HG02981 (cell line): ENCODE results near the gene EPS8L1.
"Not testable (repeated sequence)": the region's sequence is repeated elsewhere in the genome, so short reads cannot be mapped to it uniquely, and the experiment has no call there.

Source experiments
- ATAC-seq: cut with Tn5 transposase; IDR thresholded peaks from one replicate; pipeline ENCODE4 v1.9.1; 2021; ENCODE audit warnings: mild to moderate bottlenecking, moderate library complexity; ENCODE audit not compliant: unreplicated experiment

Gene EPS8L1

DNA sequence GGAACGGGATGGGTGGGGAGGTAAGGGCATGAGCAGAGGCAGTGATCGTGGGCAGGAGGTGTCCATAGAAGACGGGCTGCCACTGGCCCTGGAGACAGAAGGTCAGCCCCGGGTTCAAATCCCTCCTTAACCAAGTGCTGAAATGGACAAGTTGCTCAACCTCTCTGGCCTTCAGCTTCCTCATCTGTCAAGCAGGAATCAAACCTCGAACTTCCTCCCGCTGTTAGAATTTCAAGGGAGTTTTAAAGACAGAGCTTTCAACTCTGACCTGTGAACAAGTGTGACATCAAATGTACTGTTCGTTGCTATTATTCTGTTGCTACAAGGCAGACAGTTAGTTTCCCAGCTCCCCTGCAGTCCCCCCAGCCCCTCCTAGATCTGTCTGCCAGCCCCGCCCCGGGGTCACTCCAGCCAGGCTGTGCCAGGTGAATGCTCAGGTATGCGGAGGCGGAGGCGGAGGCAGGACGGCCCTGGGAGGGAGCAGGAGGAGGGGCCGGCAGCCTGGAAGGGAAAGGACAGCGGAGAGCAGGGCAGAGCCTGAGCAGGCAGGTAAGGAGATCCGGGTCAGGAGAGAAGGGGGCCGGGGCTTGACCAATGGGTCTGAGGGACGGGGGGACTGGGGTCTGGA is at the start of gene EPS8L1:
TSS of gene EPS8L1 (plus strand) at position 499 of the 628 bp plus-strand sequence. CDS start 576 bp downstream, outside the sequence.
- no peak for ATAC-seq

DNA sequence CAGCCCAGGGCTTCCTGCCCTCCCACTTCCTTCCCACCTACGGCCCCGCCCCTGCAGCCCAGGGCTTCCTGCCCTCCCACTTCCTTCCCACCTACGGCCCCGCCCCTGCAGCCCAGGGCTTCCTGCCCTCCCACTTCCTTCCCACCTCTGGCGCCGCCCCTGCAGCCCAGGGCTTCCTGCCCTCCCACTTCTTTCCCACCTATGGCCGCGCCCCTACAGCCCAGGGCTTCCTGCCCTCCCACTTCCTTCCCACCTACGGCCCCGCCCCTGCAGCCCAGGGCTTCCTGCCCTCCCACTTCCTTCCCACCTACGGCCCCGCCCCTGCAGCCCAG is 48.6 kb upstream of the EPS8L1 start:
- not testable (repeated sequence) for ATAC-seq

DNA sequence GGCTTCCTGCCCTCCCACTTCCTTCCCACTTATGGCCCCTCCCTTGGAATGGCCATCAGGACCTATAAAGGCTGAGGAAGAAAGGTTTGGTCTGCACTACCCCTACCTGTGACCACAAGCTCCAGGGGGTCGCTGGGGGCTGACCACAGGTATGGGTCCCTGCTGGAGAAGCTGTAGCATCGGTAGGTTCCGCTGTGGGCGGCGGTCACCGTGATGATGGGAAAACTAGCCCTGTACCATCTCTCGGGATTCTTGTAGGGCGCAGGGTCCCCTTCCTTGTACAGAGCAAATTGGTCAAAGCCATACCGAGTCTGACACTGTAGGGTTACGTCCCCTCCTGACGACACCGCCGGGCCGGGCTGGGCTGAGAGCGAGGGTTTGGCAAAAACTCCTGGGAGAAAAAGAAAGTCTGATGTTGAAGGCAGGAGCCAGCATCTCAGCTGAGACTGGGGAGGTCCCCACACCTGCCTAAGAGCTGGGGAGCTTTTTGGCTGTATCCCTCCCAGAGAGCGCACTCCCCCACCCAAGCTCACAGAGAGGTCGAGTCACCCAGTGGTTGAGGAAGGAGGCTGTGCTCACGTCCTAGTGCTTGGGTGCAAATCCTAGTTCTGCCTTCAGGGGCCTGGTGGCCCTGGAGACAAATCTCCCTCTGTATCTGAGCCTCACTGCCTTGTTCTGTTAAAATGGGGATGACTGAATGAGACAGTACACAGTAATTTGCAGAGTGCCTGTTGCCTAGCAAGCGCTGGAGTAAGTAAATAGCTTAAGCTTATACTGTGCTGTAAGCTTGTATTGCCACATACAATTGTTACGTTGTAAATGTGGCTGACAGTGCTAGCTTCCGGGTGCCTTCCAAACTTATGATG is 48.0 kb upstream of the EPS8L1 start:
- no peak for ATAC-seq

DNA sequence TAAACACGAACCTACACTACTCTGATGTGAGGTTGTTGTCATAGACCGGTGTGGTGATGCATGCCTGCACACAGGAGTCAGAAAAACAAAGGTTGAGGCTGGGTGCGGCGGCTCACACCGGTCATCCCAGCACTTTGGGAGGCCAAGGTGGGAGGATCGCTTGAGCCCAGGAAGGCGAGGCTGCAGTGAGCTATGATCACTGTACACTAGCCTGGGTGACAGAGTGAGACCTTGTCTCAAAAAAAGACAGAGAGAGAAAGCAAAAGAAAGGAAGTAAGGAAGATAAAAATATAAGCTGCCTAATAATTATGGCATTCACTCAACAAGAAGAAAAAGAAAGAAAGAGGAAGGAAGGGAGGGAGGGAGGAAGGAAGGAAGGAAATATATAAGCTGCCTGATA is 46.9 kb upstream of the EPS8L1 start:
- no peak for ATAC-seq

DNA sequence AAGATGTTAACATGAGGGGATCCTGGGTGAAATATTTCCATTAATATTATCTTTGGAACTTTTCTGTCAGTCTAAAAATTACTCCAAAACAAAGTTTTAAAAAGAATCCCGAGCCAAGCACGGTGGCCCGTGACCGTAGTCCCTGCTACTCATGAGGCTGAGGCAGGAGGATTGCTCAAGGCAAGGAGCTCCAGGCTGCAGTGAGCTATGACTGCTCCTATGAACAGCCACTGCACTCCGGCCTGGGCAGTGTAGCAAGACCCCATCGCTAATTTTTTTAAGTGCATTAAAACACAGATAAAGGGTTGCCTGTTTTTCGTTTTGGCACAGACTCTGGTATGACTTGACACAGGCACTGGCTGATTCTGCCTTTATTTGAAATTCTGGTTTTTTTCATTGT is 44.5 kb upstream of the EPS8L1 start:
- no peak for ATAC-seq

DNA sequence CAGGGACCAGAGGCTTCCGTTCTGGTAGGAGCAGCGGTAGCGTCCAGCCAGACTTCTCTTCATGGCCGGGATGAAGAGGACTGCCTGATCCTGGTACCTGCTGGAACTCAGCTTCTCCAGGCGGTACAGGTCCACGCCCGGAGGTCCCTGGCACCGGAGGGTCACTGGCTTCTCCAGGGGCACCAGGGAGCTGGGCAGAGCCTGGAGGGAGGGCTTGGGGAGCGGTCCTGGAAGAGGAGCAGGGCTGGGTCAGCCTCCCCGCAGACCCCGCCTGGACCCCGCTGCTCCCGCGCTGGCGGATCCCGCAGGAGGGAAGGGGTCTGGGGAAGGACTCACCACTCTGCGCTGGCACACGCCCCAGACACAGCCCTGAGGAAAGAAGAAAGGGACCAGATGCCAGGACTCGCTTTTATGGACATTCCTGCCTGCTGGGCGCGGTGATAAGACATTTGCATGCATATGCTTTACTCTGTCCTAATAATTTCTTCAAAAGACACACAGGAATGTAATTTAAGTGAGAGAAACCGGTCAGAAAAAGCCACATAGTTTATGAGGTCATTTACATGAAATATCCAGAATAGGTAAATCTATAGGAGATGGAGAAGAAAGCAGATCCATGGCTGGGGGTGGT is 43.4 kb upstream of the EPS8L1 start:
- no peak for ATAC-seq

DNA sequence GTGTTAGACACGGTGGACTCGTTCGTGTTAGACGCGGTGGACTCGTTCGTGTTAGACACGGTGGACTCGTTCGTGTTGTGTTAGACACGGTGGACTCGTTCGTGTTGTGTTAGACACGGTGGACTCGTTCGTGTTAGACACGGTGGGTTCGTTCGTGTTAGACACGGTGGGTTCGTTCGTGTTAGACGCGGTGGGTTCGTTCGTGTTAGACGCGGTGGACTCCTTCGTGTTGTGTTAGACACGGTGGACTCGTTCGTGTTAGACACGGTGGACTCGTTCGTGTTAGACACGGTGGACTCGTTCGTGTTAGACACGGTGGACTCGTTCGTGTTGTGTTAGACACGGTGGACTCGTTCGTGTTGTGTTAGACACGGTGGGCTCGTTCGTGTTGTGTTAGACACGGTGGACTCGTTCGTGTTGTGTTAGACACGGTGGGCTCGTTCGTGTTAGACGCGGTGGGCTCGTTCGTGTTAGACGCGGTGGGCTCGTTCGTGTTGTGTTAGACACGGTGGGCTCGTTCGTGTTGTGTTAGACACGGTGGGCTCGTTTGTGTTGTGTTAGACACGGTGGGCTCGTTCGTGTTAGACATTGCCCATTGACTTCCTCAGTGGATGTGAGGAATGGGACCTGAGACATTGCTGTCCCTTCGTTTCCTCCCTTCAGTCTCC is 42.6 kb upstream of the EPS8L1 start:
- ATAC-seq, result not testable (repeated sequence)

DNA sequence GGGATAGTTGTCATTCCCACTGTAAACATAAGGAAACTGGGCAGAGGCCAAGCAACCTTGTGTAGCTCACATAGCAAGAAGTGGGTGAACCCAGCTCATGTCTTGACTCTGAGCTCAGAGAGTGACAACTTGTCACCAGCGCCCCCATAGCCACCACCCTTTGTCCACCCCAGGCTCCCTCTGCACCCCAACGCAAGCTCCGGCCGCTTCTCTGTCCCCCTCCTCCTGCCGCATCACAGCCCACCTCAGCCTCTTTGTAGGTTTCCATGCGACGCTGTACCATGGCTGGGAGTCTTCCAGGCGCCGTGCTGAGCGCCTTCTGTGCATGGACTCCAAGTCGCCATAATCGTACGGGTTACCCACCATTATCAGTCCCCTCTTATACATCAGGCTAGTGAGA is 40.9 kb upstream of the EPS8L1 start:
- ATAC-seq, result no peak

DNA sequence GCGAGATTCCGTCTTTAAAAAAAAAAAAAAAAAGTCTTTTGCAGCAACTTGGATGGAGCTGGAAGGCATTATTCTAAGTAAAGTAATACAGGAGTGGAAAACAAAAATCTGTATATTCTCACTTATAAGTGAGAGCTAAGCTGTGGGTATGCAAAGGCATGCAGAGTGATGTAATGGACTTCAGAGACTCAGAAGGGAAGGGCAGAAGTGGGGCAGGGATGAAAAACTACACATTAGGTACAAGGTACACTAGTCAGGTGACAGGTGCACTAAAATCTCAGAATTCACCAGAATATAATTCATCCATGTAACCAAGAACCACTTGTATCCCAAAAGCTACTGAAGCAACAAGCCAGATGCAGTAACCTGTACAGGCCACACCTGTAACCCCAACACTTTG is 39.6 kb upstream of the EPS8L1 start:
- no peak for ATAC-seq

DNA sequence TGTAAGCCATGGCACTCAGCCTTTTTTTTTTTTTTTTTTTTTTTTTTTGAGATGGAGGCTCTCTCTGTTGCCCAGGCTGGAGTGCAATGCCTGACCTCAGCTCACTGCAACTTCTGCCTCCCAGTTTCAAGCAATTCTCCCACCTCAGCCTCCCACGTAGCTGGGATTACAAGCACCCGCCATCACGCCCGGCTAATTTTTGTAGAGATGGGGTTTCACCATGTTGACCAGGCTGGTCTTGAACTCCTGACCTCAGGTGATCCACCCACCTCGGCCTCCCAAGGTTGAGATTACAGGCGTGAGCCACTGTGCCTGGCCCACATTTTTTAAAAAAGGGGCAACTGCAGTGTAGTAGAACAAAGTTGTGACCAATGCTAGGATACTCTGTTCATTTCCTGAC is 38.1 kb upstream of the EPS8L1 start:
- not testable (repeated sequence) for ATAC-seq

DNA sequence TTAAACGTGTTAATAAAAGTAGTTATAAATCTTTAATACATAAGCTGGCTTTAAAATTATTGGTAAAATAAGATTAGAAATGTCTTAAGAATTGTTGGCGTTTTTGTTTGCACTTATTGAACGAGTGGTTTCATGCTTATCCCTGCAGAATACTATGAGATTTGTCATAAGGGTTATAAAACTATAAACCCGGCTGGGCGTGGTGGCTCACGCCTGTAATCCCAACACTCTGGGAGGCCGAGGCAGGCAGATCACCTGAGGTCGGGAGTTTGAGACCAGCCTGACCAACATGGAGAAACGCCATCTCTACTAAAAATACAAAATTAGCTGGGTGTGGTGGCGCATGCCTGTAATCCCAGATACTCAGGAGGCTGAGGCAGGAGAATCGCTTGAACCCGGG is 35.0 kb upstream of the EPS8L1 start:
- not testable (repeated sequence) for ATAC-seq

DNA sequence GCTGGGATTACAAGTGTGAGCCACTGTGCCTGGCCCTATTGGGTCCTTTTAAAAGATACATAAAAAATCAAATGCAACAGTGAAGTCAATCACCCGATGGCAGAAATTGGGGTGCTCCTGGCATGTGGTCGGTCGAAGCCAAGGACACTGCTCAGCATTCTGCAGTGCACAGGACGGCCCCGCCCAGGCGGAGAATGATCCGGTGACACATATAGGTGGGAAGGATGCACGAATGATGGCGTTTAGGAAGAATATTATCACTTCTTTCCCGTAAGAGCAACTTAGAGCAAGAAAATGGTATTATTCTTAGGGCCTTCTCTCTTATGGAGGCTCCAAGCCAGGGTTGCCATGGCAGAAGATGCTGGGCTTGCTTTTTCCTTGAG is 34.4 kb upstream of the EPS8L1 start:
- no peak for ATAC-seq

DNA sequence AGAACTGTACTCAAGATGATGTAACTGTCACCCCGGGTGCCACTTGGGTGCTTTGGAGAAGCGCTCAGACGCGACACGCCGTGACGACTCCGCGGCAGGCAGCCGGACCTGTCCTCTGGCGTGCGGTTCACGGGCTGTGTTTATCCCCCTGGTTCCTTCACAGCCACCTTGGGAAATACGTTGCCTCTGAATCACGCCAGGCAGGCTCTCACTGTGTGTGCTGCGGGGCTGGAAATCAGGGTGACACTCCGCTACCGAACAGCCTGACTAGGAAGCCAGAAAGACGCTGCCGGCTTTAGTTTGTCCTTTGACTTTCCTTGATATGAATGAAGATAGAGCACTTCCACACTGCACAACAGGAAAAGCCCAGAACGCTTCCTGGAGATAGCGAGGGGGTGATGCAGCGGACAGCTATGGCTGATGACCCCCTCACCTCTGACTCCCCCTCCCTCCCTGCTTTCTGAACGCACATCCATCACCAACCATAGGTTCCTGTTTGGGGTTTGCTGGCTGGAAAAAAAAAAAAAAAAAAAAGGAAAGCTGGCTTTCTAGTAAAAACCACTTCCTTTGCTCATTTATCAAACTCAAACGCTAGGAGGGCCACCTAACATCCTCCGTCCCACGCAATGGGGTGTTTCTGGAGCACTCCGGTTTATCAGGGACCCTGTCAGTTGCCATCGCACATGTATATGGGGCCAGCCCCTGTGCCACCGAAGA is 33.9 kb upstream of the EPS8L1 start:
- ATAC-seq, result no peak

DNA sequence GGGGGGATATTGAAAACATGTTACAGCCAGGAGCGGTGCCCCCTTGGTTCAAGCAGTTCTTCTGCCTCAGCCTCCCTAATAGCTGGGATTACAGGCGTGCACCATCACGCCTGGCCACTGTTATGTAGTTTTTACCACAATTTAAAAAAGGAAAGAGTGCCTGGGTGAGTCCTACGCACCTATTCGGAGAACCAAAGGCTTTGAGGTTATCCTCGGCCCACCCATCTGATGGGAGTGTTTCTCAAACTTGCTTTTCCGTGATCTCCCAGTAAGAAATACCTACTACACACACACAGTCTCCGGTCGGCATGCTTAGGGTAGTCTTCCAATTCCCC is 33.4 kb upstream of the EPS8L1 start:
- no peak for ATAC-seq

DNA sequence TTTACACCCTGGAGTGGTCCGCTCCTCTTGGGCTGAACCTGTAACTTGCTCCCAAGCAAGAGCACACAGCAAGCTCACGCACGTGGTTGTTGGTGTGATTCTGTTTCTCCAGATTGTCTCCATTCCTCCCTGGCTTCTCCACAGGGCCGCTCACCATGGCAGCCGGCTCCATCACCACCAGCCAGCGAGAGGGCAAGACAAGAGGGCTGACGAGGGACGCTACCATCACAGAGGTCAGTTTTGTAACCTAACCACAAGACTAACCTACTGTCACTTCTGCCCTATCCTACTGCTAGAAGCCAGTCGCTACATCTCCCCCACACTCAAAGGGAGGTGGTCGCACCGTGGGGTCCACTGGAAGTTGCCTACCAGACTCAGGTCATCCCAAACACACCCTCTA is 33.0 kb upstream of the EPS8L1 start:
- no peak for ATAC-seq

DNA sequence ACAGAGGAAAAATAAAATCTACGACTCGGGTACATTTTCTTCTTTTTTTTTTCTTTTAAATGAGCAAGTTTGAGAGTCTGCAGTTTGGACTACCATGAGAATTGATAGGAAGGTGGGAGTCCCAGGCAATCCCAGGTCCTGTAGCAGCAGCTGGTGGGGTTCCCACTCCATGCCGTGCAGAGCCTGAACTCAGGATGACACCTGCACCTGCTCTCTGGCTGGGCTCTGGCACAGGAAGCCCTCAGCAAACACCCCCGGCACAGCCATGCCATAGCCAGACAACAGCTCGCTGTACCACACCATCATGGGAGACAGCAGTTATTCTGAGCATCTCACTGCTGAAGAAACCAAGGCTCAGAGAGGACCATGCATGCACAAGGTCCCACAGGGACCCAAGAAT is 31.4 kb upstream of the EPS8L1 start:
- no peak for ATAC-seq

DNA sequence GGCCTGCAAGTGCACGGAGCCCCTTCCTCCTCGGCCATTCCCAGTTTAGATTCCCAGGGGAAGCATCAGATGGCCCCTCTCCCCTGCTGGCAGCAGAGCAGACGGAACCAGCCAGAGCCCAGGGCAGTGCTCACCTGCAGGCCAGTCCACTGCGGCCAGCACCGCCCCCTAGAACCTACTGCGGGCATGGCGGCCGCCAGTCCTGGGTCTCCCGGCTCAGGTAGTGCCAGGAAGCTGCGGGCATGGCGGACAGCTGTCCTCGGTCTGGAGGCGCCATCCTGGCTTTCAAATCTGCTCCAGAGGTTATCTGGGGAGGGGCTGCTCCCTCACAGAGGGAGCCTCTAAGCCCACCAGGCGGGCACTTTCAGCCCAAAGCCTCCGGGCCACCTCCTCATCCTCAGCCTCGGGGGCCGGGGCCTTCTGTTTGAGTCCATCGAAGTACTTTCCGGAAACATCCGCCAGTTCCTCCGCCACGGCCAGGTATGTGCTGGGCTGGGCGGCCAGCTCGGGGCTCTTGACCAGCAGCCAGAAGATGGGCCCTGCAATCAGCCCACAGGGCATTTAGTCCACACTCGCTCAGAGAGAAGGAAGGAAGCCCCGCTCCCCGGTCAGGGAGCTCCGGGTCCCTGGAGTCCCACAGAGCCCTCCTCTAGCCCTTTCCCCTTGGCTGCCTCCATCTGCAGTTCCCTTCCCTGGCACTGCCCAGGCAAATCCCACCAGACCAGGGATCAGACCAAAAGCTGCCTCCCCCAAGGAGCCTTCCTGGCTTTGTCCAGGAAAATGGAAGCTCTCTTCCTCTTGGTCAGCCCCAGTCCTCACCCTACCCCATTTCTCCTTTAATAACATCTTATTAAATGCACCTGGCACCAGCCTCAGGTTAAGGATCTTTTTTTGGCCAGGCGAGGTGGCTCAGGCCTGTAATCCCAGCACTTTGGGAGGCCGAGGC is 30.6 kb upstream of the EPS8L1 start:
- ATAC-seq, result no peak

DNA sequence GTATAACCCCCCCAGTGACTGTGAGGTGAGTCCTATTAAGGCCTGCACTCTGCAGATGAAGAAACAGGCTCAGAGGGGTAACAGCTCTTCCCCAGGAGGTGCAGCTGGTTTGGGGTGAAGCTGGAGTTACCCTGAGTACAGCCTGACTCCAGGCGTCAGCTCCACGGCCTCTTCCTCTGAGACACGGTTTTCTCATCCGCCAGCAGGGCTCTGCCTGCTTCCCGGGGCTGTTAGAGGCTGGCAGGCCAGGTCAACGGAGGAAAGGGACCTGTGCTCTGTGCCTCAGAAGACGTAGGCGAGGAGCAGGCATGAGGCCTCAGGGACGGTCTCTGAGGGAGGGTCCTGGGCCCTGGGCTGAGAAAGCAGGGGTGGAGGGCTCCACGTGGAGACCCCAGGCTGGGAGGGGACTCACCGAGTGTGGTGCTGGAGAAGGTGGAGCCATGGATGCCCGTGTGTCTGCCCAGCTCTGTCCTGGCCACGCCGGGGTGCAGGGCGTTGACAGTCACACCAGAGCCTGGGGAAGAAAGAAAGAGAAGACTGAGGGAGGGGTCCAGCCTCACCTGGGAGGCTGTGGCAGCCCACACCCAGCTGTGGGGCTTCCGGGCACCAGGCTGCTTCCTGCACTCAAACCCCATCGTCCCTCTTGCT is 28.6 kb upstream of the EPS8L1 start:
- no peak for ATAC-seq

DNA sequence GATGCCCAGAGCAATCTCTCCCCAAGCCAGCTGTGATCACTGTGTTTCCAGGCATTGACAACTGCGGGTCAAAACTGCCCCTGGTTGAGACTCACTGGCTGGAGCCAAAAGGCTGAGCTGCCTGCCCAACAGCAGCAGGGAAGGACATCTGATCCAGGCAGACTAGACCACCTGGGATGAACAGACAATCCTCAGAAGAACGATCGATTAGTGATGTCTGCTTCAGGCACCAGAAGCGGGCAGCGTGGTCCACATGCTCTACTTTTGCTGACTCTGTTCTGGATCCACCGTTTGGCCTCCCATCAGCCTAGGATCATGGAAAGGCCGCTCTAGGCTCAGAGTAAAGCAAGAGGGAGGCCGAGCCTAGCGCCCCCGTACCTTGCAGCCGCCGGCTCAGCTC is 27.7 kb upstream of the EPS8L1 start:
- ATAC-seq, result no peak

DNA sequence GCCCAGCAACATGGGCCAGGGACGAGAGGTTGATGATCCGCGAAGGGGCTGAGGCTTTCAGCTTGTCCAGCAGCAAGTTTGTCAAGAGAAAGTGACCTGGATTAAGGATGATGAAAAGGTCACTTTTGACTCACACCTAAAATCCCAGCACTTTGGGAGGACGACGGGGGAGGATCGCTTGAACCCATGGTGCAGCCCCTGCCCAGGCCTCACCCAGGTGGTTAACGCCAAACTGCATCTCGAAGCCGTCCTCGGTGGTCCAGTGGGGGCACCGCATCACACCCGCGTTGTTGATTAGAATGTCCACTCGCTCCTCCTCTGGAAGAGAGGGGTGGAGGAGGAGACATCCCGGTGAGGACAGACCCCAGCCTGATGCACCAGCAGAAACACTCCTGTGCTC is 27.2 kb upstream of the EPS8L1 start:
- no peak for ATAC-seq
